GM12878 (cell line): ENCODE measurements around the gene UBQLN1. TPM values are rescaled to one million over a fixed set of nuclear protein-coding genes. Genes with fewer than 3 reads are reported as not detected.
A peak's percentile ranks its signal among the peaks of the same experiment; 100 is the strongest.

Experiments used
- ATAC-seq: fragments of 200-7000 bp; cut with Tn5 transposase; 3 replicates; pipeline ENCODE4 v1.9.1; 2020; ENCODE audit warnings: mild to moderate bottlenecking, moderate library complexity
- BruUV-seq: library from RNA; stranded (reverse); fragments of 400-500 nt; replicated peaks from 2 replicates; lab custom pipeline; 2021; lab: Mats Ljungman, UMichigan
- CTCF ChIA-PET: fragments of 300-600 bp; sonication (Branson Sonifier 250); formaldehyde crosslinking; extraction: SDS; loops from one replicate; lab custom pipeline; 2021; ENCODE audit warnings: inconsistent platforms; lab: Yijun Ruan, JAX
- POLR2A ChIA-PET: fragments of 350-600 bp; formaldehyde crosslinking; extraction: SDS; loops from one replicate; lab custom pipeline; 2021; ENCODE audit warnings: inconsistent platforms; lab: Charles Lee
- RAD21 ChIA-PET: fragments of 300-600 bp; sonication (Branson Sonifier 250); formaldehyde crosslinking; loops from one replicate; lab custom pipeline; 2023; ENCODE audit warnings: antibody characterized with exemption; ENCODE audit not compliant: unreplicated experiment; lab: Charles Lee
- SMC1A ChIA-PET: fragments of 300-600 bp; sonication (Branson Sonifier 250); formaldehyde crosslinking; loops from one replicate; lab custom pipeline; 2023; ENCODE audit not compliant: unreplicated experiment, uncharacterized antibody; lab: Charles Lee
- DNase-seq: peaks from one replicate; pipeline ENCODE4 v3.0.0-alpha.2; 2011; ENCODE audit warnings: low read depth, low spot score
- FAIRE-seq: peaks from 3 replicates; lab custom pipeline; 2011; peaks lifted over from hg19 to GRCh38; lab: Jason Lieb, UNC
- H2AFZ ChIP-seq: 2 replicates; pipeline ENCODE4 v1.6.0; 2011; ENCODE audit warnings: low read depth, low read length, control low read depth; ENCODE audit not compliant: control insufficient read depth
- H3K27ac ChIP-seq: 2 replicates; pipeline ENCODE4 v1.5.1; 2011; ENCODE audit warnings: control low read depth; ENCODE audit not compliant: control insufficient read depth, insufficient read depth
- H3K27me3 ChIP-seq, 2 experiments: replicated peaks in 1 of 2; 2 replicates each; pipeline versions ENCODE4 v1.6.0 to v1.6.1; 2011; ENCODE audit warnings: low read length in 1 of 2; ENCODE audit not compliant: control insufficient read depth in 2 of 2, insufficient read depth in 2 of 2
- H3K36me3 ChIP-seq, 2 experiments: 2 replicates each; pipeline ENCODE4 v1.5.1; 2011; ENCODE audit warnings: low read length in 1 of 2; ENCODE audit not compliant: control insufficient read depth in 2 of 2, insufficient read depth in 2 of 2
- H3K4me1 ChIP-seq: 2 replicates; pipeline ENCODE4 v1.6.1; 2011; ENCODE audit warnings: mild to moderate bottlenecking, low read length, moderate library complexity, mixed read lengths; ENCODE audit not compliant: control insufficient read depth, insufficient read depth
- H3K4me2 ChIP-seq: 2 replicates; pipeline ENCODE4 v1.6.0; 2011; ENCODE audit warnings: control low read depth; ENCODE audit not compliant: control insufficient read depth, insufficient read depth
- H3K4me3 ChIP-seq: fragments of 200-600 bp; sonication (generic); 2 replicates; pipeline ENCODE4 v1.5.1; 2016
- H3K79me2 ChIP-seq: 2 replicates; pipeline ENCODE4 v1.6.0; 2011; ENCODE audit warnings: low read length; ENCODE audit not compliant: control insufficient read depth, insufficient read depth
- H3K9ac ChIP-seq: 2 replicates; pipeline ENCODE4 v1.8.0; 2011; ENCODE audit warnings: low read length, control low read depth, mixed read lengths; ENCODE audit not compliant: control insufficient read depth, insufficient read depth
- H3K9me3 ChIP-seq: replicated peaks from 3 replicates; pipeline ENCODE4 v1.5.1; 2011; ENCODE audit warnings: mild to moderate bottlenecking, low read length; ENCODE audit not compliant: control insufficient read depth, insufficient read depth
- H4K20me1 ChIP-seq: 2 replicates; pipeline ENCODE4 v1.6.0; 2011; ENCODE audit not compliant: control insufficient read depth, insufficient read depth
- BACH1 ChIP-seq: fragments of 450-650 bp; IDR thresholded peaks from 2 replicates; pipeline ENCODE4 v1.6.1; 2017; ENCODE audit warnings: mild to moderate bottlenecking, borderline replicate concordance
- MXI1 ChIP-seq: fragments of 150-350 bp; IDR thresholded peaks from 2 replicates; pipeline ENCODE4 v1.6.1; 2011; ENCODE audit warnings: low read depth, mild to moderate bottlenecking, inconsistent platforms, low read length, improper control_type of control experiment
- POLR2AphosphoS5 ChIP-seq: IDR thresholded peaks from 2 replicates; pipeline ENCODE4 v1.6.1; 2011; ENCODE audit warnings: mild to moderate bottlenecking, low read length, inconsistent platforms
- POU2F2 ChIP-seq: IDR thresholded peaks from 3 replicates; pipeline ENCODE4 v1.6.1; 2011; ENCODE audit warnings: low read depth, mild to moderate bottlenecking, low read length, borderline replicate concordance
- RUNX3 ChIP-seq: IDR thresholded peaks from 2 replicates; pipeline ENCODE4 v1.6.1; 2012; ENCODE audit warnings: low read length, inconsistent platforms
- SPI1 ChIP-seq: IDR thresholded peaks from 2 replicates; pipeline ENCODE4 v1.6.1; 2011; ENCODE audit warnings: low read depth, mild to moderate bottlenecking, low read length, moderate library complexity, borderline replicate concordance; ENCODE audit not compliant: insufficient read depth
- WGBS: methylation state at CpG from one replicate; pipeline ENCODE4 v1.1.6; 2016; ENCODE audit warnings: low lambda C conversion rate; ENCODE audit not compliant: insufficient replicate concordance, insufficient coverage; ENCODE audit errors: missing lambda C conversion rate; 5-methylcytosine and 5-hydroxymethylcytosine counted together
- in situ Hi-C: fragments of 300-500 bp; cut with MboI; formaldehyde crosslinking; loops from 9 replicates; pipeline ENCODE4 v1.14.3; 2018; ENCODE audit warnings: mixed read lengths
- intact Hi-C: fragments of 100-400 bp; cut with micrococcal nuclease; formaldehyde crosslinking; loops from one replicate; pipeline ENCODE4 v1.14.2; 2022; ENCODE audit not compliant: unreplicated experiment
- polyA plus RNA-seq, 11 experiments: library from polyadenylated mRNA; depleted of rRNA in 4 of 11; unstranded in 6 of 11; stranded (reverse) in 5 of 11; fragments of >200 nt; fragmentation: Nextera tagmentation in 4 of 11; fragmentation: Illumina TruSeq in 1 of 11; extraction: Ambion mirVana in 4 of 11; extraction: Trizol in 1 of 11; gene quantifications; 1 replicate in 1 of 11; 2 replicates in 10 of 11; pipeline versions ENCODE4 v1.2.1 to v1.2.3, GENCODE V29; 2011 to 2016; ENCODE audit warnings: inconsistent platforms in 2 of 11, missing spikeins in 2 of 11, low read depth in 1 of 11
- total RNA-seq, 4 experiments: library from RNA; depleted of rRNA in 3 of 4; stranded (reverse); fragments of >200 nt in 3 of 4; fragmentation: Illumina TruSeq in 1 of 4; extraction: Trizol in 1 of 4; gene quantifications; 2 replicates each; pipeline versions ENCODE4 v1.2.1 to v1.2.3, GENCODE V29; 2013 to 2021
- TF ChIP-seq, protein P1 (sequence below): IDR thresholded peaks from 2 replicates; pipeline ENCODE4 v1.6.1; 2011; ENCODE audit warnings: borderline replicate concordance, low read depth, mild to moderate bottlenecking, moderate library complexity, low read length; ENCODE audit not compliant: insufficient read depth, poor library complexity, severe bottlenecking

UBQLN1 gene
- total and polyA plus RNA-seq, 10 of the 15 experiments (the other 5 are each of a cell fraction or from before 2014, with no cell fraction given) = 12.4 to 118 (median 66.1) TPM

DNA sequence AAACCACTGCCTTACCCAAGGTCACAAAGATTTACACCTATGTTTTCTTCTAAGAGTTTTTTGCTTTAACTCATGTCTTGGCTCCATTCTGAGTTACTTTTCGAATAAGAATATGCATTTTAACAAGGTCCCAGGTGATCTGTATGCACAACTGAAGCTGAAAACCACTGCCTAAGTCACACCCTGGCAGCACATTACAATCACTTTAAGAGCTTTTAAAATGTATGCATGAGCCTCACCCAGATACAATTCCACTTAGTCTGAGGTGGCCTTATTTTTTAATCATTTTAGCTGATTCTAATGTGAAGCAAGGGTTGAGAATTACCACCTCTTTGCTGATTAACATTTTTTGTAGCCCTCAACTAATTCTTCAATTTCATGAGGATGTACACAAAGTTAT, 55.3 kb downstream of the UBQLN1 start:
- intact Hi-C loops (no loop called here), in situ Hi-C loops (no loop called here)
- H3K9me3 ChIP-seq = no peaks in the 10 kb centered on the region
- ChIA-PET POLR2A (no interaction called here), CTCF (interaction anchor here (1.7 to 4.8 kb wide), 3 partner anchors 10 to 32 kb away, joined by 7 to 50 read pairs (median 7); no protein-coding TSS in a partner anchor), SMC1A (interaction anchor here (0.9 to 1.8 kb wide), 3 partner anchors 9 to 59 kb away, joined by 3 to 10 read pairs (median 3); no protein-coding TSS in a partner anchor), RAD21 (interaction anchor here (1.9 kb wide), 1 partner anchor 32 kb away, joined by 7 read pairs; no protein-coding TSS in a partner anchor)
- no peak overlapping the region for H2AFZ ChIP-seq
- no peak for ATAC-seq
- no peak overlapping the region for H3K4me2 ChIP-seq
- H3K9ac ChIP-seq = no peak overlapping the region
- BruUV-seq = no TSS peak
- H4K20me1 ChIP-seq = no peaks in the 10 kb centered on the region
- no peak overlapping the region for H3K27ac ChIP-seq
- peaks cover 3% of the 10 kb centered on the region; the same call in 1 of the 2 replicates for H3K79me2 ChIP-seq
- H3K36me3 ChIP-seq = peaks cover 4 to 45% of the 10 kb centered on the region in 2 experiments
- TF ChIP-seq POLR2AphosphoS5 (no peak), MXI1 (no peak)
- TF ChIP-seq, all 136 proteins: peak for 0
- Histone ChIP-seq H3K27me3 (no peaks in the 10 kb centered on the region), H3K4me1 (peaks cover 25% of the 10 kb centered on the region), H3K4me3 (no peak overlapping the region)
- WGBS = 100% methylated on average over 1 of the region's 1 CpG
- FAIRE-seq = no peak
- no peak for DNase-seq

DNA sequence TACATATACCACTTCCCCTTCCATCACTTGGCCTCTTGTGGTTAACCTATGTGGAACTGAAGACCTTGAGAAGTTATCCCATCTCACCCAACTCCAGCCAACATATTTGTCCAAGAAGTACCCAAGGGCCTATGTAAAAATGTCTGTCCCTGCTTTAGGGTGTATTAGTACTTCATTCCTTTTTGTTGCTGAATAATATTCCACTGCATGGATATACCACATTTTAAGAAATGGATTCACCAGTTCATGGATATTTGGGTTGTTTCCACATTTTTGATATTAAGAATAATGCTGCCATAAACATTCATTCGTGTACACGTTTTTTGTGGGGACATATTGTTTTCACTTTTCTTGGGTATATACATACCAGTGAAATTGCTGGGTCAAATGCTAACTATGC, 56.2 kb downstream of the UBQLN1 start:
- TF ChIP-seq, protein P1, sequence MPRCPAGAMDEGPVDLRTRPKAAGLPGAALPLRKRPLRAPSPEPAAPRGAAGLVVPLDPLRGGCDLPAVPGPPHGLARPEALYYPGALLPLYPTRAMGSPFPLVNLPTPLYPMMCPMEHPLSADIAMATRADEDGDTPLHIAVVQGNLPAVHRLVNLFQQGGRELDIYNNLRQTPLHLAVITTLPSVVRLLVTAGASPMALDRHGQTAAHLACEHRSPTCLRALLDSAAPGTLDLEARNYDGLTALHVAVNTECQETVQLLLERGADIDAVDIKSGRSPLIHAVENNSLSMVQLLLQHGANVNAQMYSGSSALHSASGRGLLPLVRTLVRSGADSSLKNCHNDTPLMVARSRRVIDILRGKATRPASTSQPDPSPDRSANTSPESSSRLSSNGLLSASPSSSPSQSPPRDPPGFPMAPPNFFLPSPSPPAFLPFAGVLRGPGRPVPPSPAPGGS = no peak
- TF ChIP-seq RUNX3 = 0 out of 2 replicates have a peak, but pooled peaks have one; percentile 22
- no peak for TF ChIP-seq POU2F2
- TF ChIP-seq BACH1 = no peak
- TF ChIP-seq SPI1 = peak; percentile 54; the same call in 1 of the 2 replicates
- ChIA-PET POLR2A (interaction anchor here (0.8 to 1.1 kb wide), 3 partner anchors 10 to 56 kb away, joined by 3 to 9 read pairs (median 3); partner anchors contain the start of gene UBQLN1), SMC1A (interaction anchor here (0.7 to 3.0 kb wide), 5 partner anchors 10 to 60 kb away, joined by 3 to 13 read pairs (median 10); partner anchors contain the start of gene IDNK), CTCF (interaction anchor here (1.0 to 4.8 kb wide), 3 partner anchors 11 to 48 kb away, joined by 3 to 50 read pairs (median 7); no protein-coding TSS in a partner anchor), RAD21 (interaction anchor here (0.7 to 1.9 kb wide), 3 partner anchors 10 to 50 kb away, joined by 3 to 7 read pairs (median 4); no protein-coding TSS in a partner anchor)
- H3K79me2 ChIP-seq = peaks cover 3% of the 10 kb centered on the region; the same call in 1 of the 2 replicates
- WGBS = 100% methylated on average over 2 of the region's 2 CpGs
- no peak for DNase-seq
- H3K4me1 ChIP-seq = peaks cover 16% of the 10 kb centered on the region
- peaks cover 3 to 41% of the 10 kb centered on the region in 2 experiments for H3K36me3 ChIP-seq
- no peak overlapping the region for H3K4me3 ChIP-seq
- no peak overlapping the region for H2AFZ ChIP-seq
- intact Hi-C loops = no loop called here
- in situ Hi-C loops = no loop called here
- H3K9me3 ChIP-seq = no peaks in the 10 kb centered on the region
- H4K20me1 ChIP-seq = no peaks in the 10 kb centered on the region
- H3K4me2 ChIP-seq = no peak overlapping the region
- no peak for ATAC-seq
- FAIRE-seq = no peak
- no peaks in the 10 kb centered on the region for H3K27me3 ChIP-seq
- no peak overlapping the region for H3K9ac ChIP-seq
- BruUV-seq = no TSS peak
- no peak overlapping the region for H3K27ac ChIP-seq
